GM21381 (cell line): ENCODE data around the gene KIAA0753.

Experiments
- ATAC-seq: cut with Tn5 transposase; IDR thresholded peaks from one replicate; pipeline ENCODE4 v1.9.1; 2021; ENCODE audit warnings: mild to moderate bottlenecking, moderate library complexity; ENCODE audit not compliant: unreplicated experiment

The KIAA0753 gene

GRCh38 chr17:6643451-6644125, 3.1 kb upstream of the KIAA0753 start:
- ATAC-seq: no peak

GRCh38 chr17:6642592-6642991, 2.1 kb upstream of the KIAA0753 start:
- ATAC-seq: no peak

DNA sequence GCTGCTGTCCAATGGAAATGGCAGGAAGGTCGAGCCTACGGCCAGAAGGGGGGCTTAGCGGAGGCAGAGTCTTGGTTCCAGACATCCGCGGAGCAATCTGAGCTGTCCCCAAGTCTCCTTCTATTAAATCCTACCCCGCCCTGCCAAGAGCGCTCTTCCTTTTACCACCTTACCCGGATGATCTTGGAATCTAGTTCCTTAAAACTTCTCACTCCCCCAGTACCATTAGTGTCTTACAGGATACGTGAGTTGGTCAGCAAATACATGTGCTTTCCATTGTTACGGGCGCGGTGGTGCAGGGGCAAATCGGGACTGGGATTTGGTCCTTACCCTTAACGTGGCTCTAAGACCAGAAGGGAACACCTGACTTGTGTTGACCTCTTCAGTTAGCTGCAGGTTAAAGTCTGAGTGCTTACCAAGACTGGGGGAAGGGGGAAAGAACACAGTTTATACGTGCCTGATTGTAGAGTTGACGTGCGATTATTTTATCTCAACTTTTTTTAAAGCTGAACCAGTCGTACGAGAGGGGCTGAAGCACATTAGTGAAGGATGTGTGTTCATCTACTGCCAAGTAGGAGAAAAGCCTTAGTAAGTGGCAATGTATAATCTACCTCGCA, 844 bp upstream of the KIAA0753 start:
- no peak for ATAC-seq

GRCh38 chr17:6639586-6640535, 650 bp downstream of the KIAA0753 start:
- ATAC-seq: no peak

DNA sequence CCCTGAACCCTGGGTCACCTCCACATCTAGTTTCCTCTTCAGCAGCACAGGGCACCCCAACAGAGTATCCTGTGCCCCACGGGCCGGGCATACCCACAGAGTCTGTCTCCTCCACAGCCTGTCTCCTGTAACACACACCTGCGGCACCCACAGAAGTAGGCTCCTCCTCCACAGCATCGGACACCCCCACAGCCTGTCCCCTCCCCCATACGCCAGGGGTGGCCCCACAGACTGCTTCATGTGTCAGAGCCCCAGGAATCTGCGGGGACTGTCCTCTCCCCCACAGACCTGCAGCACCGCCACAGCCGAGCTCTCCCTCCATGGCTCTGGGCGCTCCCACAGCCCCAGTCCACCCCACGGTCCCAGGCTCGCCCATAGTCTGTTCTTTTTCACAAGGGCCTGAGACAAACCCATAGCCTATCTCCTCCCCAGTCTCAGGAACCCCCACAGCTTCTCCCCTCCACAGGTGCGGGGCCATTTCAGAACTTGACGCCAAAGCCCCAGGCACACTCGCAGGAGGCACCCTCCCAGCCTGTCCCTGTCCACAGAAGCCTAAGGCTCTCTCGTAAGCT, 1.4 kb downstream of the KIAA0753 start:
- ATAC-seq: no peak

DNA sequence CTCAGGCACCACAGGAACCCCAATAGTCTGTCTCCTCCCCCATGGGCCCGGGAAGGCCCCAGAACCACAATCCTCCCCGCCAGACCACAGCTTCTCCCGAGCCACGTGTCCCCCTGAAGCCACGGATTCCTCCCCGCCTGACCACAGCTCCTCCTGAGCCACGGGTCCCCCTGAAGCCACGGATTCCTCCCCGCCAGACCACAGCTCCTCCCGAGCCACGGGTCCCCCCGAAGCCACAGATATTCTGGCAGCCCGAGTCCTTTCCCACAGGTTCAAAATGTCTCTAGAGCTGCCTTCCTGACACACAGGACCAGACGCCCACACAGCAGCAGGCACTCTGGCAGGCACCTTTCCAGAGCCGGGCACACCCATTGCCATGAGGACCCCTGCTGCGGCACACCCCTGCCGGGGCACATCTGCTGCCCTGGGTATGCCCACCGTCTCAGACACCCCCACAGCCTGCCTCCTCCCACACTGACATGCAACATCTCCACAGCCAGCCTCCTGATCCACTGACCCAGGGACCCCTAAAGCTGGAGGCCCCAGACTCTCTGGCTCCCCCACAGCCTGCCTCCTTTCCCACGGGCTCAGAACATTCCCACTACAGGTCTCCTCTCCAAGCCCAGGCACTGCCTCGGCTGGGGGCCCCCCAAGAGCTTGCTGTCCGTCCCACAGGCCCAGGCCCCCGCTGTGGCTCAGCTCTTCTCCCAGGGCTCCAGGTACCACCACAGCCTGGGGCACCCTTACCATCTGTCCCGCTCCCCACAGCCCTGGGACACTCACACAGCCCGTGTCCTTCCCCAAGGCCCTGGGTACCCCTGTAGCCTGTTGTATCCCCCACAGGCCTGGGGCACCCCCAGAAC, 2.2 kb downstream of the KIAA0753 start:
- ATAC-seq: no peak

DNA sequence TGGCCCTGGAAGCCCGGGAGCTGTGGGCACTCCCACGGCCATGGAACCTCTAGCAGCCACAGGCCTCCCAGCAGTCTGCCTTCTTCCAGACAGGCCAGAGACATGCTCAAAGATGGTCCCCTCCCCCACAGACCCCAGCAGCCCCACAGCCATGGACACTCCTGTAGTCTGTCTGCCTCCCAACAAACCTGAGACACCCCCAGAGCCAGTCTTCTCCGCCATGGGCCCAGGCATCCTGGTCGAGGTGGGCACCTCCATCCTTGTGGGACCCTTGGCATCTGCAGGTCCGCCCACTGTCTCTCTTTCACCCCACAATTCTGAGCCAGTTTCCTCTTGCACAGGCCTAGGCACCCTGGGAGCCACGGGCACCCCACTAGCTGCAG, 3.1 kb downstream of the KIAA0753 start:
- ATAC-seq: no peak

DNA sequence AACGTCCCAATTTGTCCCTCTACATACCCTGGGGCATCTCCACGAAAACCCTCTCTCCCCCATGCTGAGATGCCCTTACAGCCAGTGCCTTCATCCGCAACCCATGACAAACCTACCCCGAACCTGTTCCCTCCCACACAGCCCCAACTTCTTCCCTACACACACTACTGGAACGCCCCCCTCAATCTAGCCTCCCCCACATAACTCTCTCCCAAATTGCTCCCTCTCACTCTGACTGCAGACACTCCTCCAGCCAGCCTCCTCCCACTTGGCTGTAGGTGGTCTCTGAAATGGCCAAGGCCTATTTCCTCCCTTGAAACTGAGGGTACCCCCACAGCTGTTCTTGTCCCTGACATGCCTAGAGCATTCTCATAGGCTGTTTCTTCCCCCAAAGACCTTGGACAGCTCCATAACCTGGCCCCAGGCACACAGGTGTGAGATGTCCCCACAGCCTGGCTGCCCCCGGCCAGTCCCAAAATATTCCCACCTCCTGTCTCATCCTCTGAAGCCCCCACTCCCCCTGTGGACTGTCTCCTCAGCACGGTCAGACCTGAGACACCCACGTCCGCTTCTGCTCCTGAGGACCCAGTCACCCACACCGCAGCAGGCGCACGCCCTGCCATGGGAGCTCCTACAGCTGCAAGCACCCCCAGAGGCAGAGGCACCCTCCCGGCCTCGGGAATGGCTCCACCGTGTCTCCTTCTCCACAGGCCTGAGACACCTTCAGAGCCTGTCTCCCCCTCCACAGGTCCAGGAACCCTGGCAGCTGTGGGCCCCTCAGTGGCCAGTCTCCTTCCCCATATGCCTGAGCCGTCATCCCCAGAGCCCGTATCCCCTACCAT, 3.7 kb downstream of the KIAA0753 start:
- ATAC-seq: no peak

- ATAC-seq: no peak
These were observed 4.4 kb downstream of the KIAA0753 start for GRCh38 chr17:6636105-6636504.

DNA sequence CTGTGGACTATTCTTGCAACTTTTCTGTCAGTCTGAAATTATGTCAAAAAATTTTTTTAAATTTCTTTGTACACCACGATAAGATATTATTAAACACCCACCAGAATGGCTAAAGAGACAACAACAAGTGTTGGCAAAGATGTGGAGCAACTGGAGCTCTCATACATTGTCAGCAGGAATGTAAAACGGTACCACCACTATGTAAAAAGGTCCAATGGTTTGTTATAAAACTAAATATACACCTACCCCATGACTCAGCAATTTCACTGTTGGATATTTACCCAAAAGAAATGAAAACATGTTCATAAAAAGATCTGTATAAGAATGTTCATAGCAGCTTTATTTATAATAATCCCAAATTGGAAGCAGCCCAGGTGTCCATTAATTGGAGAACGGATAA, 7.2 kb downstream of the KIAA0753 start:
- ATAC-seq: no peak

GRCh38 chr17:6632530-6632929, 8.0 kb downstream of the KIAA0753 start:
- no peak for ATAC-seq

GRCh38 chr17:6630390-6630789, 10.1 kb downstream of the KIAA0753 start:
- ATAC-seq: no peak

DNA sequence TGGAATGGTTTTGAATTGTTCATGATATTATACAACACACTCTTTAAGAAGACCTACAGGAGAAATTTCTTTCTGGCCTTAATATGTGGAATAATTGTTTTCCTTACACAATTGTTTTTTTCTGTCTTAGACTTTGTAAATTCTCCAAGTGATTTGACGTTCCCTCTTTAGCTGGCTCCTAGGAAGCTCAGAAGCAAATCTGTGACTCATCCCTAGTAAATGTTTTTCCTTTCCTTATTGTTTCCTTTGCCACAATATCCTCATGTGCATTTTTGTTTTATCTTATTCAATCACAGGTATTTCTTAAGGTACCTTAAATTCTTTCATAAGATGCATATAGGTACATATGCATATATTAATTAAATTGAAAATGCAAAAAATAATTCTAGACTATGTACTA, 13.5 kb downstream of the KIAA0753 start:
- no peak for ATAC-seq

- ATAC-seq: no peak
These were observed 13.9 kb downstream of the KIAA0753 start for GRCh38 chr17:6626616-6627015.

DNA sequence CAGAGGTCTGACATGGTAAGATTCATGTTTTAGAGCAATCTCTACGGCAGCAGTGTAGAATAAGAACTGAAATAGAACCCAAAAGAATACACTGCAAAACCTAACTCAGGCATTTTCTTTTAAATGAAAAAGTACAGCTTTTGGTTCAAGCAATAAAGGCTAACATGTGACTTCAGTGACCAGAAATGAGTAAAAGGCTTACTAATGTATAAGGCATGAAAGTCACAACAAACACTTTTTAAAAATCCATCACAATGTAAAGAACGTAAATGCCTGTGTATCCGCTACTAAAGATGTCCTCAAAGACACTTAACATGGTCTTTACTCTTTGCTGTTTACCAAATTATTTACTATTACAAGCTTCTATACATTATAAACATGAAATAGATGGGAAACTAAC, 16.6 kb downstream of the KIAA0753 start:
- ATAC-seq: no peak

- ATAC-seq: no peak
These were observed 29.3 kb downstream of the KIAA0753 start for GRCh38 chr17:6611231-6611630.

GRCh38 chr17:6610011-6610410, 30.5 kb downstream of the KIAA0753 start:
- no peak for ATAC-seq

- ATAC-seq: no peak
These were observed 32.2 kb downstream of the KIAA0753 start for GRCh38 chr17:6608321-6608720.

DNA sequence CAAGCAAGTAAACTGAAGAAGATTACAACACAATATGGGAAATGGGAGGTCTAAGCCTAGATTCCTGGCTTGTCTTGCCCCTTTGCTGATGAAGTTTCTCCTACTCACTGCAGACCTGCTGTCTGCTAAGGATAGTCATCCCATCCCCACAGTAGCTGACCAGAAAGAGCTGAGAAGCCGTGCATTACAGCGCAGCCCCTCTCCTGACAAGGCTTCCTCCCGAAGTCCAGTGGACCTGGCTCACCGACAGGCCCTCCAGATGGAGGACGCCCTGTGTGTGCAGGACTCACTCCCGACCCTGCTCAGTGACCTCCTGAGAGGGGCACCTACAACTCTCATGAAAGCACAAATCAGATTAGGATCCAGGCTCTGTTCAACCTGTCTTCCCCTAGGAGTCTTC, 35.4 kb downstream of the KIAA0753 start:
- no peak for ATAC-seq
